SK-N-SH treated with all-trans-retinoic acid at 6 μM for 48 hours (cell line): ENCODE results near the gene CATSPER3.

Experiments
- ARNTL ChIP-seq: fragments of 450-650 bp; formaldehyde crosslinking; IDR thresholded peaks from 2 replicates; pipeline ENCODE4 v1.5.0; 2020; ENCODE audit warnings: low read depth, mild to moderate bottlenecking, moderate library complexity, borderline replicate concordance
- CSDC2 ChIP-seq: fragments of 250-450 bp; sonication (Bioruptor Pico); IDR thresholded peaks from 2 replicates; pipeline ENCODE4 v1.5.0; 2020; ENCODE audit warnings: mild to moderate bottlenecking, moderate library complexity
- PATZ1 ChIP-seq: fragments of 250-450 bp; sonication (Bioruptor Pico); IDR thresholded peaks from 2 replicates; pipeline ENCODE4 v1.8.0; 2020; ENCODE audit warnings: mild to moderate bottlenecking, moderate library complexity, borderline replicate concordance
- SNAI2 ChIP-seq: fragments of 250-450 bp; sonication (Bioruptor Pico); IDR thresholded peaks from 2 replicates; pipeline ENCODE4 v1.5.0; 2020; ENCODE audit warnings: mild to moderate bottlenecking, moderate library complexity
- TOX ChIP-seq: fragments of 250-450 bp; sonication (Bioruptor Pico); IDR thresholded peaks from 2 replicates; pipeline ENCODE4 v1.8.0; 2021; ENCODE audit warnings: mild to moderate bottlenecking, moderate library complexity, borderline replicate concordance
- ZFP3 ChIP-seq: fragments of 250-450 bp; sonication (Bioruptor Pico); IDR thresholded peaks from 2 replicates; pipeline ENCODE4 v1.5.0; 2020; ENCODE audit warnings: mild to moderate bottlenecking, moderate library complexity

- TF ChIP-seq TOX (CRISPR knock-in tag) (no peak), SNAI2 (CRISPR knock-in tag) (no peak), PATZ1 (CRISPR knock-in tag) (no peak), ARNTL (CRISPR knock-in tag) (no peak), ZFP3 (CRISPR knock-in tag) (no peak), CSDC2 (no peak)
These were observed 1.5 kb downstream of the CATSPER3 start for GRCh38 chr5:134969166-134969565.
